Stimulated activated CD8-positive, alpha-beta memory T cell treated with anti-CD3 and anti-CD28 coated beads, Interleukin-4, amount 100 ng/mL, for 24 hours (primary cell): ENCODE data around the gene TALDO1.

ENCODE experiments used
- DNase-seq: peaks from one replicate; pipeline ENCODE4 v3.0.0-alpha.2; 2020; ENCODE audit warnings: low read depth

The TALDO1 gene

DNA sequence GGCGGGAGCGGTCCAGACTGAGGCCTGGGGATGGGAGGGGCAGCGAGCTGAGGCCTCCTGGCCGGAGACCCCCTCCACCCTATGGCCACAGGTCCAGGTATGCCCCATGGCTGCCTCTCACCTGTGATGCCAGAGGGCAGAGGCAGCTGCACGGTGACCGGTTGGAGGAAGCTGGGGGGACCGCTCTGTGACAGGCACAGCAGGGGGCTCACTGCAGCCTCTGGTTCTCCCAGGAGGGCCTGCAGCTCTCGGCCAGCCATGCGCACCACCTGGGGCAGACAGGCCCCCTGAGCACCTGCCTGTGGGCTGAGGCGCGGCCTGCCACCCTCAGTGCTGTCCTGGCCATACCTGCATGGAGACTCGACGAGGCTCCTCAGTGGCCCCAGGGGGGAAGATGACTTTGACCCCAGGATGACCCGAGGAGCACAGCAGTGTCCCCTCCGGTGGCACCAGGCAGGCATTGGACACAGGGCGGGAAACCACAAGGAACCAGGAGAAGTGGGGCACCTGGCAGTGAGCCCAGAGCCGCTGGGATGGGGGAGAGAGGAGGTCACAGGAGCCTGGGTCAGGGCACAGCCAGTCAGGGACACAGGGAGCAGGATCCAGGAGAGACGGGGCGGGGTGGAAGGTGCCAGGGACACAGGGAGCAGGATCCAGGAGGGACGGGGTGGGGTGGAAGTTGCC is 54.0 kb downstream of the TALDO1 start:
- no peak for DNase-seq

DNA sequence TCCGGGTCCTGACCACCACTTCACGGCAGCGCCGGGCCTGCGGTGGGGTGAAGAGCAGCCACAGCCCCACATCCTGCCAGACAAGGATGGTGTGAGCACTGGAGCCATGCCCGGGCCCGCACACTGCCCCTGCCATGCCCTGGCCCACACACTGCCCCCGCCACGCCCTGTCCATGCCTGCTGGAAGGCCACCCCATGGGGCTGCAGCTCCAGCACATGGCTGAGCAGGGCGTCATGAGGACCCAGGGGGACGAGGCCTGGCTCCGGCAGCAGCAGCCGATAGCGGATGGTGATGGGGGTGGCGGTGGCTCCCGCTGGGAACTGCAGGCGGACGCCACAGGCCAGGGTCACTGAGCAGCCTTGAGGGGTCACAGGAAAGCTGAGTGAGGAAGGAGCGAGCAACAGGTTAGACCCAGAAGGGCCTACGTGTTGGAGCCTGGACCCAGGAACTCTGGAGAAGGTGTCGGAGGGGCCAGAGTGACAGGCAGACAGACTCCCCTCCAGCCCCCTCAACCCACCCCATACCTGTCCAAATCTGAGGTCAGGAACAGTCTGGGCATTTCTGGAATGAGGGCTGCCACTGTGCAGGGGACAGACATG is 54.9 kb downstream of the TALDO1 start:
- no peak for DNase-seq

DNA sequence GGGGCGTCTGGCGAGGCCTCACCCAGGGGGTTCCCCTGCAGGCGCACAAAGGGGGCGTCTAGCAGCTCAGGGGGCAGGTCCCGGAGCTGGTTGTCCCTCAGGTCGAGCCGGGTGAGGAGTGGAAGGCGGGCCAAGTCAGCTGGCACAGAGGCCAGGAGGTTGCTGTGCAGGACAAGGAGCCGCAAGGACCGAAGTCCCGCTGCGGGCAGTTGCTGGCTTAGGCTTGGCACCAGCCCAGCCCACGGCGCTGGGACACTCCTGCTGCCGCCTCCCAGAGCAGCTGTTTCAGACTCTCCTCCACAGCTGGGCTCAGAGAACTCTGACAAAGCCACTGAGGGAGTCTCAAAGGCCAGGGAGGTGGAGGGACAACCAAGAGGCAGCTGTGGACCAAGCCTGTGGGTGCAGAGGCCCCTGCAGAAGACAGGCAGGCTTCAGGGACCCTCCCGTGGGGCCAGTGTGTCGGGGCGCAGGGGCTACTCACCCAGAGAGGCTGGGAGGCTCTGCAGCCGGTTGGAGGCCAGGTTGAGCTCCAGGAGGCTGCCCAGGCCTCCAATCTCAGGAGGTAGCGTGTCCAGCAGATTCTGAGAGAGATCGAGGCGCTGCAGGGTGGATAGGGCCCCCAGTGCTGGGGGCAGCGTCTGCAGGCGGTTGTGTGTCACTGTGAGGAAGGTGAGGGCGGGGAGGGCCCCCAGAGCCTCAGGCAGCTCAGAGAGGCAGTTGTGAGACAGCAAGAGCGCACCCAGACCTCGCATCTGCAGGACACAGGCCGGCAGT is 55.6 kb downstream of the TALDO1 start:
- DNase-seq = no peak

DNA sequence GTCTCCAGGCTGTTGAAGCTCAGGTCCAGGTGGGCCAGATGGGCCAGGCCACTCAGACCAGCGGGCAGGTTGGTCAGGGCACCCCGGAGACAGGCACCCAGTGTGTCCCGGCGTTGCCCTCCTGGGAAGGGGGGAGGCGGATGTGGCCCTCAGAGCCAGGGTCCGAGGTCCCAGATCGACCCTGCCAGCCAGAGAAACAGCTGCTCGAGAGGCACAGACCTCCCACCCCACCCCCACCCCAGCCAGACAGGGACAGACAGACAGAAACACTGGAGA is 56.1 kb downstream of the TALDO1 start:
- DNase-seq = no peak

DNA sequence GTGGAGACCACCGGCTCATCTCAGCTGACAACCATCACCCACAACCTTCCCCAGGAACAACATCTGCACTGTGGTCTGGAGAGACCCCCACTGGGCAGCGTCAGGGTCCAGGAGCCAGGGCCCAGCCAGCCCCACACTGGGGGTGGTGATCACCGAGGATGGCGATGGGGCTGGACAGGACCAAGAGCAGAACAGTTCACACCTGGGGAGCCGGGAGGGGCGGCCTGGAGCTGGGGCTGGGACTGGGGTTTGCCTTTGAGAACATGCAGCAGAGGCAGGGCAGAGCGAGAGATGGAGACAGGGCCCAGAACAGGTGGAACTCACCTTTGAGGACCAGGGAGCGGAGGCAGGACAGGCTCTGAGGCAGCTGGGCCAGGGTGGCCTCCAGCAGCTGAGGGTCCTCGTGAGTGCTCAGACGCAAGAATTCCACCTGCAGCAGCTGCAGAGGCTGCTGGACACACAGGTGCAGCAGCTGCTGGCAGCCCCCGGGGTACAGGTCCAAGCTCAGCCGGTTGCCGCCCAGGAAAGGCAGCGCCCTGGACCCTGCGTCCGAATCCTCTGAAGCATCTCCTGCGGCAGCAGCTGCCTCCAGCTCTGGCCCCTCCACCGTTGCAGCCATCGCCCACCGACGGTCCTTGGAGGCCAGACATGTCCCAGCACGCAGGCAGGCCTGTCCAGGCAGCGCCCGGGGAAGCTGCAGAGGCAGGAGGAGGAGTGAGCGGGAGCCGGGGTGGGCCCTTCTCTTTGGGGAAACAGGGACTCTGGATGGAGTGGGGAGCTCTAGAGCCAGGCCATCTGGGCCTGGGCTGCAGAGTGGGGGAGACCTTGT is 56.7 kb downstream of the TALDO1 start:
- no peak for DNase-seq

DNA sequence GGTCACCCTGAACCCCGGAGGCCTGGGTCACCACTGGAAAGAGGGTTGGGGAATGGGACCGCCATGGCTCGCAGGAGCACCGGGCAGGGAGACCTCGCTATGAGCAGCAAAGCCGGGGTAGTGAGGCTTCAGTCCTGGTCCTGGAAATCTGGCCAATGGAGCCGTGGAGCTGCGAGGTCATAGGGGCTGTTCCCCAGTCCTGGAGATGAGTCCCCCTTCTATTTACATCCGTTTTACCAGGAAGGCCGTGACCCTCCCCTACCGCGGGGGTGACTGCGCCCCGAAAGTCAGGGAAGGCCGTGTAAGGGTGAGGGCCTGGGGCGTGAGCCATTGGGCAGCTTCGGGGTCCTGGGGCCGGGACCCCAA is 57.3 kb downstream of the TALDO1 start:
- DNase-seq = no peak

DNA sequence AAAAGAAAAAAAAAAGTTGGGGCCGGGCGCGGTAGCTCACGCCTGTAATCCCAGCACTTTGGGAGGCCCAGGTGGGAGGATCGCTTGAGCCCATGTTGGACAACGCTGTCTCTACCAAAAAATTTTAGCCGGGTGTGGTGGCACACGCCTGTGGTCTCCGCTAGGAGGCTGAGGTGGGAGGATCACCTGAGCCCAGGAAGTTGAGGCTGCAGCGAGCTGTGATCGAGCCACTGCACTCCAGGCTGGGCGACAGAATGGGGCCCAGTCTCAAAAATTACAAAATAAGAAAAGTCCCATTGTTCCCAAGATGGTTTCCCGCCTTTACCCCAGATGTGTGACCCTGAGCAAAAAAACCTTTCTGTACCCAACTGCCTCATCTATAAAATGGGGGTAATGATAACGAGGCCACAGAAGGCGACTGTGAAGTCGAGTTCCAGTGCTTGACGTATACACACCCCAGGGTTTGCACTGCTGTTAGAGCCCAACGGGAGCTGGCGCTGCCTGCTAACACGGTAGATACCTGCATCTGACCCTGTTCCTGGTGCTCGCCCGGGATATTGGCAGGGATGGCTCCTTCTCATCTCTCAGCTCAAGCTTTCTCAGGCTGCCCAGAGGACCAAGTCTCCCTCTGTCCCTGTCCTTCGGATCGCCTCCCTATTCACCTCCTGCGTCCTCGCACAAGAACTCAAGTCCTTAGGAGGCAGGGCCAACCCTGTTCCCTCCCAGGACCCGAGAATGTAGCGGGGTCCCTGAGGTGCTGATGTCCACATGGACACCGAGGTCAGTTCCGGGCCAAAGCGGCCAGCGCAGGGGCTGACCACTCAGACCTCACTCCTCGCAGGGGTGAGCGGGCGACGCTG is 61.4 kb downstream of the TALDO1 start:
- DNase-seq = no peak

DNA sequence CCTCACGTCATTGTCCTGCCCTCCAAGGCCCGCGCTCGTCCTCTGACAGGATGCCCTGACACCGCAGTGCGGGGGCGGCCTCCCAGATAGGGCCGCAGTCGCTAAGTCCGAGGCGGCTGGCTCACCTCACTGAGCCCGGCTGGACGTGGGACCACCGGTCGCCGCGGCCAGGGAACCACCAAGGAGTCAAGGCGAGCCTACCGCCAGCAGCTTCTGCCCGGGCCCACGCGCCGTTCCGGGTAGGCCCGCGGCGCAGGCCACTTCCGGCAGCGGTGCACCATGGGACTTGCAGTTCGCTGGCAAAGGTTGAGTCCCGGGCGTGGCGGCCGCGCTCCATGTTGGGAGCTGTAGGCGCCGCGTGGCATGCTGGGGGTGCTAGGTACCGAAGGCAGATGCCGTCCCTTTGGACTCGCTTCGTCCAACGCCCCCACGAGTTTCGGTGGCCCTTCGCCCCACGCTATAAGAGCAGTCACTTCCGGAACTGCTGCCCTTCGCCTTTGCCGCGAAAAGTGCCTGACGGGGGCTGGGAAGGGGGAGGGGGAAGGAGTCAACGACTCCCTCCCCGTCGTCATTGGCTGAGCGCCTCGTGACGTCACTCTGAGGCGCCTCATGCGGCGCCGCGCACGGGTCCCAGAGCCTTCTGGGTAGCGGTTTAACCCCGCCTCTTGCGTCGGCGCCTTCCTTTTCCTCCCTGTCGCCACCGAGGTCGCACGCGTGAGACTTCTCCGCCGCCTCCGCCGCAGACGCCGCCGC is 62.2 kb downstream of the TALDO1 start, which contains the start of gene RPLP2:
TSS of gene RPLP2 (plus strand) at position 681 of the 753 bp plus-strand sequence. CDS start 268 bp downstream, outside the sequence.
- peak; percentile 98 for DNase-seq

DNA sequence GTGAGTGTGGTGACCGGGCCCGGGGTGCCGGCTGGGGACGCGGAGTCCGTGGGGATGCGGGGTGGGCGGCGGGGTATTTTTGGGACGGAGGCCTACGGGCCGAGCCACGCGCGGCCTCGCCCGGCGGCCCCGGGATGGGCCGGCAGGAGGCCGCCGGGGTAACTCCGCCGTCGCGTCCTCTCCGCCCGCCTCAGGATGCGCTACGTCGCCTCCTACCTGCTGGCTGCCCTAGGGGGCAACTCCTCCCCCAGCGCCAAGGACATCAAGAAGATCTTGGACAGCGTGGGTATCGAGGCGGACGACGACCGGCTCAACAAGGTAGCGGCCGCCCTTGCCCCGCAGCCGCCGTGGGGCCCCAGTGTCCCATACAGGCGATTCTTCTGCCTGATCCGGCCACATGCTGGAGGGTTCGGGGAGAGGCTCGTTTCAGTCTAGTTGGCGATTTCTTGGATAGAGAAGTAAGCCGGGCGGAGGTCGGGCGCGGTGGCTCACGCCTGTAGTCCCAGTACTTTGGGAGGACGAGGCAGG is 62.8 kb downstream of the TALDO1 start:
- no peak for DNase-seq

DNA sequence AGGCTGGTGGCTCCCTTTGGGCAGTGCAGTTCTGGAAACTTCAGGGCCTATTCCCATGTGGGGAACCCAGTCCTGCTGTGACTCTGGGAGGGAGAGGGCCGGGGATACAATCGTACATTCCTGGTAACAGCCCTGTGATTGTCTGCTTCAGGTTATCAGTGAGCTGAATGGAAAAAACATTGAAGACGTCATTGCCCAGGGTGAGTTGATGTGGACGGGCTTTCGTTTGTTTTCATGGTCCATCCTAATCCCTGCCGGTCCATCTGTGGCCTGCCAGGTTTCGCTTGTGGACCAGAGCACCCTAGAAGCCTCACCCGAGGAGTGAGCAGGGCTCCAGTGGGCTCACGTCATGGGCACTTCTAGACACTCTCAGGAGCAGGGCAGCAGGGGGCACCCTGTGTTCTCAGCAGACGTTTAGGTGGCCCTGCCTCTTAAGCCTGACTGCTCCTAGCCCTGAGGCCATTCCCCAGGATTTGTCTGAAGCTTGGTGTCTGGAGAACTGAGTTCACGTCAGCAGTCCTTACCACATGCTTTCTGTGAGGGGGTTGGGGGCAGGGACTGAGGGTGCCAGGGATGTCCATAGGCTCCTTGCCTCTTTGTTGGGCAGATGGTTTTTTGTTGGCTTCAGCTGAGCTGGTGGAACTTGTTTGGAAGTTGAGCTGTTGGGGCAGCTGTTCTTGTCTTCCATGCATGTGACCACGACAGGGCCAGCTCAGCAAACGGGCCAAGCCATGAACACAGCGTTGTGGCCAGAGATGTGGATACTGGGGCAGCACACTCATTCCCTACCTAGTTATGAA is 64.4 kb downstream of the TALDO1 start:
- no peak for DNase-seq

DNA sequence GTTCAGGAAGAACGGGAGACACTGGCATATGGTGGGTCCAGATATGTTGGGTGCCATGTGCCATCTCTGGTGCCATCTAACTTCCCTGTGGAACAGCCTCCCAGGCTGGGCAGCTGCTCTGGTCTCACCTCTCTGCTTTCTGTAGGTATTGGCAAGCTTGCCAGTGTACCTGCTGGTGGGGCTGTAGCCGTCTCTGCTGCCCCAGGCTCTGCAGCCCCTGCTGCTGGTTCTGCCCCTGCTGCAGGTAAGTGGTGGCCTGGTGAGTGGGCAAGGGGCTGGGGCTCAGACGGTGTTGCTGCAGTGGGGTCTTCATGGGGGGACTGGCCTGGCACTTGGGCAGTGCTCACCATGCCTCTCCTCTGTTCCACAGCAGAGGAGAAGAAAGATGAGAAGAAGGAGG is 65.1 kb downstream of the TALDO1 start:
- no peak for DNase-seq

DNA sequence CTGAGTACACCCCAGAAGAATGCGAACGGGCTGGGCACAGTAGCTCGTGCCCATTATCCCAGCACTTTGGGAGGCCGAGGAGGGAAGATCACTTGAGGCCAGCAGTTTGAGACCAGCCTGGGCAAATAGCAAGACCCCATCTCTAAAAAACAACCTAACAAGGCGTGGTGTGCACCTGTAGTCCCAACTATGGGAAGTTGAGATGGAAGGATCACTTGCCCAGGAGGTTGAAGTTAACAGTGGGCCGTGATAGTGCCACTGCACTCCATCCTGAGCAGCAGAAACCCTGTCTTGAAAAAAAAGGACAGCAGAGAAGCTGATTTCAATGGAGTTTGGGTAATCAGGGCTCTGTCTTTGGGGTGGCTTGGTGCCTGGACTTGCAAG is 65.8 kb downstream of the TALDO1 start:
- DNase-seq = no peak

DNA sequence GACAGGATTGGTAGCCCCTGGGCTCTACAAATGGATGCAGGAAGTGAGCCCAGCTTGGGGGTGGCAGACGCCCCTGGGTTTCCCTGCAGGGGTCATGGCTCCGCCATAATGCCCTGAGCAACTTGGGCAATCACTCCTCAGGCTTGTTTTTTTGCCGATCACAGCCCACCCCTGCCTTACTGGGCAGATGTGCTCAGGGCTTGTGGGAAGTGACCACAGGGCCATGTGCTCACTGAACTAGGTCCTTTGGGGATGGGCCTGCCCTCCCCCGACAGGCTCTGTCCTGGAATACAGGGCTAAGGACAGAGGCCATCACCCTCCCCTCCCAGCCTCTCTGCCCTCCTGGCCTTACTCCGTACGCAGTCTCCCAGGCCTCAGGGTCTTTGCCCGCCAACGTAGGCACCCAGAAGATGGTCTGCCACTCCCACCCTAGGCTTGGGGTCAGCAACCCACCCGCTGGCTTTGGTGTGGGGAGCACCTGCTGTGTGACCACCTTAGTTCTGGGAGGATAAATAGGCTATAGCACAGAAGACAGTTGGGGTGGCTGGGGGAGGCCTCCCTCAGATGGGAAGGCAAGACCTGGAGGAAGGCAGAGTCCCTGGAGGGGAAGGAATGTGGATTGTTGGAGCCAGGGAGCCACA is 66.3 kb downstream of the TALDO1 start:
- no peak for DNase-seq
